HG03469 (cell line): ENCODE measurements around the gene SLC6A9.

ENCODE experiments used
- ATAC-seq: cut with Tn5 transposase; IDR thresholded peaks from one replicate; pipeline ENCODE4 v1.9.1; 2021; ENCODE audit warnings: mild to moderate bottlenecking, moderate library complexity, moderate number of reproducible peaks; ENCODE audit not compliant: unreplicated experiment

The SLC6A9 gene

GRCh38 chr1:43986712-43987111, 44.5 kb downstream of the SLC6A9 start:
- no peak for ATAC-seq

GRCh38 chr1:43985984-43986595, 45.2 kb downstream of the SLC6A9 start:
- ATAC-seq = no peak

- no peak for ATAC-seq
These were observed 46.4 kb downstream of the SLC6A9 start for GRCh38 chr1:43984855-43985254.

GRCh38 chr1:43983253-43983899, 47.9 kb downstream of the SLC6A9 start:
- no peak for ATAC-seq

GRCh38 chr1:43982808-43983207, 48.5 kb downstream of the SLC6A9 start:
- ATAC-seq = no peak

- ATAC-seq = no peak
These were observed 49.0 kb downstream of the SLC6A9 start for GRCh38 chr1:43982241-43982640.

- no peak for ATAC-seq
These were observed 49.6 kb downstream of the SLC6A9 start for GRCh38 chr1:43981636-43982035.

- ATAC-seq = no peak
These were observed 50.1 kb downstream of the SLC6A9 start for GRCh38 chr1:43981135-43981491.

GRCh38 chr1:43980255-43981134, 50.8 kb downstream of the SLC6A9 start:
- ATAC-seq = no peak

- no peak for ATAC-seq
These were observed 51.6 kb downstream of the SLC6A9 start for GRCh38 chr1:43979528-43980254.

- ATAC-seq = no peak
These were observed 52.1 kb downstream of the SLC6A9 start for GRCh38 chr1:43979261-43979527.

- no peak for ATAC-seq
These were observed 52.6 kb downstream of the SLC6A9 start, which contains the start of gene B4GALT2 for GRCh38 chr1:43978551-43979260. TSS of gene B4GALT2 (plus strand) at chr1:43979210. CDS start at chr1:43981161, 1,951 bp downstream.

- no peak for ATAC-seq
These were observed 53.1 kb downstream of the SLC6A9 start for GRCh38 chr1:43978264-43978550.

- ATAC-seq = no peak
These were observed 53.6 kb downstream of the SLC6A9 start for GRCh38 chr1:43977376-43978263.

GRCh38 chr1:43976890-43977289, 54.4 kb downstream of the SLC6A9 start:
- no peak for ATAC-seq

- ATAC-seq = no peak
These were observed 55.2 kb downstream of the SLC6A9 start for GRCh38 chr1:43976045-43976444.

GRCh38 chr1:43975249-43975961, 55.9 kb downstream of the SLC6A9 start:
- no peak for ATAC-seq

- peak; percentile 35 for ATAC-seq
These were observed 56.6 kb downstream of the SLC6A9 start, which contains the start of gene ATP6V0B for GRCh38 chr1:43974443-43975248. TSS of gene ATP6V0B (plus strand) at chr1:43974960. CDS start at chr1:43975041, 81 bp downstream.
